HG03066 (cell line): ENCODE results near the gene ACOT7.
"Not testable (repeated sequence)": the region's sequence is repeated elsewhere in the genome, so short reads cannot be mapped to it uniquely, and the experiment has no call there.

ENCODE experiments used
- ATAC-seq: cut with Tn5 transposase; IDR thresholded peaks from one replicate; pipeline ENCODE4 v1.9.1; 2021; ENCODE audit warnings: low read depth; ENCODE audit not compliant: unreplicated experiment

ACOT7 gene

GRCh38 chr1:6241887-6242740, 151.5 kb downstream of the ACOT7 start:
- no peak for ATAC-seq

GRCh38 chr1:6241107-6241886, 152.3 kb downstream of the ACOT7 start:
- ATAC-seq: no peak

- no peak for ATAC-seq
Observed at GRCh38 chr1:6239950-6240768, 153.4 kb downstream of the ACOT7 start.

- no peak for ATAC-seq
Observed at GRCh38 chr1:6239213-6239752, 154.3 kb downstream of the ACOT7 start.

GRCh38 chr1:6237093-6237492, 156.5 kb downstream of the ACOT7 start:
- ATAC-seq: no peak

GRCh38 chr1:6235296-6235677, 158.3 kb downstream of the ACOT7 start:
- ATAC-seq: peak; percentile 7

GRCh38 chr1:6234502-6235295, 158.9 kb downstream of the ACOT7 start:
- ATAC-seq: no peak

GRCh38 chr1:6233376-6233775, 160.2 kb downstream of the ACOT7 start:
- no peak for ATAC-seq

GRCh38 chr1:6225651-6226050, 167.9 kb downstream of the ACOT7 start:
- no peak for ATAC-seq

- no peak for ATAC-seq
Observed at GRCh38 chr1:6224718-6225117, 168.8 kb downstream of the ACOT7 start.

- ATAC-seq: no peak
Observed at GRCh38 chr1:6223617-6224016, 169.9 kb downstream of the ACOT7 start.

GRCh38 chr1:6222636-6223035, 170.9 kb downstream of the ACOT7 start:
- ATAC-seq: no peak

GRCh38 chr1:6221210-6221784, 172.3 kb downstream of the ACOT7 start:
- ATAC-seq: no peak

GRCh38 chr1:6220236-6220635, 173.3 kb downstream of the ACOT7 start:
- no peak for ATAC-seq

- not testable (repeated sequence) for ATAC-seq
Observed at GRCh38 chr1:6219641-6220040, 173.9 kb downstream of the ACOT7 start.

GRCh38 chr1:6218375-6219164, 175.0 kb downstream of the ACOT7 start:
- ATAC-seq: no peak
